Upper lobe of left lung (tissue), 6 donors: ENCODE results near the gene RACK1. TPM values are rescaled to one million over a fixed set of nuclear protein-coding genes. Genes with fewer than 3 reads are reported as not detected.
A peak's percentile ranks its signal among the peaks of the same experiment; 100 is the strongest.
"Not testable (repeated sequence)": the region's sequence is repeated elsewhere in the genome, so short reads cannot be mapped to it uniquely, and the experiment has no call there.

ENCODE experiments used
- ATAC-seq, 2 donors: fragments of 200-7000 bp; cut with Tn5 transposase; one replicate each; pipeline ENCODE4 v1.9.1; 2022; ENCODE audit warnings: mild to moderate bottlenecking in 2 of 2, moderate library complexity in 2 of 2; ENCODE audit not compliant: low FRiP score in 2 of 2
- DNase-seq, 2 donors: peaks; one replicate each; pipeline ENCODE4 v3.0.0-alpha.2; 2019 to 2020
- H3K27ac ChIP-seq, 4 donors: fragments of 200-600 bp; sonication (generic); one replicate each; pipeline ENCODE4 v1.5.1; 2016 to 2019
- H3K27me3 ChIP-seq, 4 donors: fragments of 200-600 bp; sonication (generic); one replicate each; pipeline ENCODE4 v1.5.1; 2017 to 2019
- H3K36me3 ChIP-seq, 4 donors: fragments of 200-600 bp; sonication (generic); one replicate each; pipeline ENCODE4 v1.5.1; 2016 to 2019
- H3K4me1 ChIP-seq, 4 donors: fragments of 200-600 bp; sonication (generic); one replicate each; pipeline ENCODE4 v1.5.1; 2018 to 2019
- H3K4me3 ChIP-seq, 4 donors: fragments of 200-600 bp; sonication (generic); one replicate each; pipeline ENCODE4 v1.5.1; 2017 to 2019; ENCODE audit warnings: mild to moderate bottlenecking in 2 of 4, moderate library complexity in 1 of 4
- H3K9me3 ChIP-seq, 4 donors: fragments of 200-600 bp; sonication (generic); one replicate each; pipeline ENCODE4 v1.5.1; 2018 to 2019
- CTCF ChIP-seq, 6 experiments: fragments of 450-650 bp in 4 of 6; fragments of 200-600 bp in 2 of 6; sonication (generic) in 2 of 6; IDR thresholded peaks; one replicate each; pipeline ENCODE4 v1.5.1; 2016 to 2019; ENCODE audit warnings: antibody characterized with exemption in 6 of 6
- EP300 ChIP-seq, 4 donors: sonication (generic); formaldehyde crosslinking; IDR thresholded peaks; one replicate each; pipeline ENCODE4 v1.5.1; 2017; ENCODE audit warnings: antibody characterized with exemption in 4 of 4, control low read depth in 2 of 4
- POLR2A ChIP-seq, 4 donors: fragments of 450-650 bp; IDR thresholded peaks; one replicate each; pipeline ENCODE4 v1.5.1; 2016 to 2017; ENCODE audit warnings: antibody characterized with exemption in 4 of 4, mild to moderate bottlenecking in 2 of 4
- POLR2AphosphoS5 ChIP-seq, 2 donors: sonication (generic); formaldehyde crosslinking; IDR thresholded peaks; one replicate each; pipeline ENCODE4 v1.5.1; 2017; ENCODE audit warnings: antibody characterized with exemption in 2 of 2
- WGBS, 2 donors: methylation state at CpG; one replicate each; pipeline ENCODE4 v1.1.5; 2017 to 2018; 5-methylcytosine and 5-hydroxymethylcytosine counted together
- total RNA-seq, 6 donors: library from RNA; depleted of rRNA in 4 of 6; stranded (reverse); fragments of >200 nt in 4 of 6; gene quantifications; one replicate each; pipeline versions ENCODE4 v1.1.0 to v1.2.1, GENCODE V29; 2016 to 2021
- donor health status: DM: no; HTN: no; CAD: no; lungs with moderate emphysema.
- donor health status: DM: no; HTN: yes; CAD: no; lungs with severe emphysema.

RACK1 gene
- total RNA-seq, 6 donors from 2014 or later, result 801 to 1,863 (median 1,196) TPM

GRCh38 chr5:181273433-181273744, 29.7 kb upstream of the RACK1 start:
- DNase-seq, result peak; percentile 42 to 89
- 14 to 79% methylated on average over 9 to 10 of the region's 28 CpGs for WGBS, 2 donors
- ATAC-seq, result not testable (repeated sequence)

GRCh38 chr5:181271081-181271480, 27.4 kb upstream of the RACK1 start:
- Histone ChIP-seq H3K27ac (no peak overlapping the region), H3K36me3 (no peaks in the 10 kb centered on the region), H3K4me1 (peaks cover 0 to 4% (median 0%) of the 10 kb centered on the region in 4 donors), H3K27me3 (no peaks in the 10 kb centered on the region), H3K4me3 (no peak overlapping the region), H3K9me3 (no peaks in the 10 kb centered on the region)
- no peak for TF ChIP-seq POLR2AphosphoS5 (IDR thresholded peaks at IDR 0.05)
- no peak for TF ChIP-seq EP300 (IDR thresholded peaks at IDR 0.05)
- TF ChIP-seq CTCF (IDR thresholded peaks at IDR 0.05), result no peak
- TF ChIP-seq POLR2A (IDR thresholded peaks at IDR 0.05), result no peak
- WGBS, 2 donors, result 86 to 93% methylated on average over 3 of the region's 3 CpGs
- DNase-seq, result no peak
- no peak for ATAC-seq

More at GRCh38 chr5:181273433-181273744, 29.7 kb upstream of the RACK1 start:
- H3K27ac ChIP-seq, H3K4me3 ChIP-seq, H3K27me3 ChIP-seq, H3K4me1 ChIP-seq, H3K9me3 ChIP-seq, H3K36me3 ChIP-seq: not testable (repeated sequence)
- peak in 1 of 6 experiments; percentile 42 for TF ChIP-seq CTCF (IDR thresholded peaks at IDR 0.05)

GRCh38 chr5:181267907-181268306, 24.2 kb upstream of the RACK1 start:
- not testable (repeated sequence) for H3K27ac ChIP-seq, H3K9me3 ChIP-seq, DNase-seq, H3K4me3 ChIP-seq, H3K4me1 ChIP-seq, ATAC-seq, H3K27me3 ChIP-seq
- peaks cover 0 to 14% (median 2%) of the 10 kb centered on the region in 4 donors for H3K36me3 ChIP-seq
- WGBS, 2 donors, result 76 to 88% methylated on average over 12 of the region's 12 CpGs

- TF ChIP-seq CTCF (IDR thresholded peaks at IDR 0.05), result peak in 1 of 6 experiments; percentile 27
- WGBS, 2 donors, result 40 to 51% methylated on average over 3 to 8 of the region's 8 CpGs
- not testable (repeated sequence) for ATAC-seq
Observed at GRCh38 chr5:181267291-181267904, 23.7 kb upstream of the RACK1 start.

GRCh38 chr5:181265092-181265671, 21.5 kb upstream of the RACK1 start:
- Histone ChIP-seq H3K9me3 (no peaks in the 10 kb centered on the region), H3K27me3 (no peaks in the 10 kb centered on the region), H3K4me3 (no peak overlapping the region), H3K27ac (no peak overlapping the region), H3K36me3 (peaks cover 0 to 14% (median 2%) of the 10 kb centered on the region in 4 donors), H3K4me1 (peaks cover 4 to 14% (median 9%) of the 10 kb centered on the region in 4 donors)
- 84 to 86% methylated on average over 16 to 18 of the region's 18 CpGs for WGBS, 2 donors
- ATAC-seq (no peak), DNase-seq (peak in 1 of 2 donors; percentile 47)
- TF ChIP-seq POLR2AphosphoS5 (IDR thresholded peaks at IDR 0.05) (no peak), POLR2A (IDR thresholded peaks at IDR 0.05) (no peak), CTCF (IDR thresholded peaks at IDR 0.05) (no peak), EP300 (IDR thresholded peaks at IDR 0.05) (no peak)

More at GRCh38 chr5:181267291-181267904, 23.7 kb upstream of the RACK1 start:
- not testable (repeated sequence) for H3K4me3 ChIP-seq, H3K27me3 ChIP-seq, H3K9me3 ChIP-seq, H3K27ac ChIP-seq, H3K4me1 ChIP-seq
- peaks cover 0 to 14% (median 2%) of the 10 kb centered on the region in 4 donors for H3K36me3 ChIP-seq
- DNase-seq, result peak in 1 of 2 donors; percentile 41
